ENCODE measurements around the gene XAB2. TPM values are rescaled to one million over a fixed set of nuclear protein-coding genes. Genes with fewer than 3 reads are reported as not detected.
"Not testable (repeated sequence)": the region's sequence is repeated elsewhere in the genome, so short reads cannot be mapped to it uniquely, and the experiment has no call there.

Gene XAB2
- total RNA-seq, 4 donors from 2014 or later: 29.6 to 51.2 (median 31.1) TPM

DNA sequence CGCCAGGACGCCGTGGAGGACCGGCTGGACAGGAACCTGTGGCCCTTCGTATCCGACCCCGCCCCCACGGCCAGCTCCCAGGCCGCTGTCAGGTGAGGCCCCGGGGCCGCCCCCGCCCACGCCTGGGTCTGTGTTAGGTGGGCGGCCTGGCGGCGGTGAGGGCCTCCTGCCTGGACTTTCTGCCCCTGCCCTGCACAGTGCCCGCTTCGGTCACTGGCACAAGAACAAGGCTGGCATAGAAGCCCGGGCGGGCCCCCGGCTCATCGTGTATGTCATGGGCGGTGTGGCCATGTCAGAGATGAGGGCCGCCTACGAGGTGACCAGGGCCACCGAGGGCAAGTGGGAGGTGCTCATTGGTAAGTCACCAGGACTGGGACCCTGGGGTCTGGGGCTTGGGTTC is 17.8 kb upstream of the XAB2 start:
- Histone ChIP-seq H3K27me3 (peaks cover 0 to 2% (median 0%) of the 10 kb centered on the region in 3 donors), H3K4me1 (no peaks in the 10 kb centered on the region), H3K27ac (no peak overlapping the region), H3K4me3 (no peak overlapping the region), H3K36me3 (no peaks in the 10 kb centered on the region), H3K9me3 (no peaks in the 10 kb centered on the region)
- DNase-seq (no peak), ATAC-seq (no peak)
- in situ Hi-C loops (cut with MboI; ENCODE audit: low sequenced_read_pairs in 4 of 4) (no loop called here), intact Hi-C loops (cut with DNase I; ENCODE audit: low total_unique reads) (no loop called here)
- TF ChIP-seq POLR2A (IDR thresholded peaks at IDR 0.05): no peak
- TF ChIP-seq, protein P1, sequence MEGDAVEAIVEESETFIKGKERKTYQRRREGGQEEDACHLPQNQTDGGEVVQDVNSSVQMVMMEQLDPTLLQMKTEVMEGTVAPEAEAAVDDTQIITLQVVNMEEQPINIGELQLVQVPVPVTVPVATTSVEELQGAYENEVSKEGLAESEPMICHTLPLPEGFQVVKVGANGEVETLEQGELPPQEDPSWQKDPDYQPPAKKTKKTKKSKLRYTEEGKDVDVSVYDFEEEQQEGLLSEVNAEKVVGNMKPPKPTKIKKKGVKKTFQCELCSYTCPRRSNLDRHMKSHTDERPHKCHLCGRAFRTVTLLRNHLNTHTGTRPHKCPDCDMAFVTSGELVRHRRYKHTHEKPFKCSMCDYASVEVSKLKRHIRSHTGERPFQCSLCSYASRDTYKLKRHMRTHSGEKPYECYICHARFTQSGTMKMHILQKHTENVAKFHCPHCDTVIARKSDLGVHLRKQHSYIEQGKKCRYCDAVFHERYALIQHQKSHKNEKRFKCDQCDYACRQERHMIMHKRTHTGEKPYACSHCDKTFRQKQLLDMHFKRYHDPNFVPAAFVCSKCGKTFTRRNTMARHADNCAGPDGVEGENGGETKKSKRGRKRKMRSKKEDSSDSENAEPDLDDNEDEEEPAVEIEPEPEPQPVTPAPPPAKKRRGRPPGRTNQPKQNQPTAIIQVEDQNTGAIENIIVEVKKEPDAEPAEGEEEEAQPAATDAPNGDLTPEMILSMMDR (IDR thresholded peaks at IDR 0.05 in 4 of 5, conservative IDR thresholded peaks at IDR 0.05 in 1 of 5): no peak

DNA sequence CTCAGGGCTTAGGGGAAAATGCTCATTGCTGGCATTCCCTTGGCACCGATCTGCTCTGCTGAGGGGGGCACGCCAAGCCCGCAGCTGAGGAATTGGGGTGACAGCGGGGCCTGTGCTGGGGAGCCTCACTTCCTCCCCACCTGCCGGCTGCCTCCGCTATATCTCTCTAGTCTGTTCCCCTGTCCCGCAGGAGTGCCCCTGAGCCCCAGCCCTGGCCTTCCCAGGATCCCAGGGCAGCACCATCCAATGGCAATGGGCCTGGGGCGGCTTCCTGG is 17.0 kb upstream of the XAB2 start:
- ATAC-seq: no peak
- Histone ChIP-seq H3K9me3 (no peaks in the 10 kb centered on the region), H3K4me3 (no peak overlapping the region), H3K27ac (no peak overlapping the region), H3K27me3 (peaks cover 0 to 2% (median 0%) of the 10 kb centered on the region in 3 donors), H3K4me1 (no peaks in the 10 kb centered on the region), H3K36me3 (no peaks in the 10 kb centered on the region)
- in situ Hi-C loops (cut with MboI; ENCODE audit: low sequenced_read_pairs in 4 of 4): no loop called here
- intact Hi-C loops (cut with DNase I; ENCODE audit: low total_unique reads): no loop called here
- no peak for TF ChIP-seq POLR2A (IDR thresholded peaks at IDR 0.05)
- TF ChIP-seq, protein P1 (IDR thresholded peaks at IDR 0.05 in 4 of 5, conservative IDR thresholded peaks at IDR 0.05 in 1 of 5): no peak
- DNase-seq: no peak

DNA sequence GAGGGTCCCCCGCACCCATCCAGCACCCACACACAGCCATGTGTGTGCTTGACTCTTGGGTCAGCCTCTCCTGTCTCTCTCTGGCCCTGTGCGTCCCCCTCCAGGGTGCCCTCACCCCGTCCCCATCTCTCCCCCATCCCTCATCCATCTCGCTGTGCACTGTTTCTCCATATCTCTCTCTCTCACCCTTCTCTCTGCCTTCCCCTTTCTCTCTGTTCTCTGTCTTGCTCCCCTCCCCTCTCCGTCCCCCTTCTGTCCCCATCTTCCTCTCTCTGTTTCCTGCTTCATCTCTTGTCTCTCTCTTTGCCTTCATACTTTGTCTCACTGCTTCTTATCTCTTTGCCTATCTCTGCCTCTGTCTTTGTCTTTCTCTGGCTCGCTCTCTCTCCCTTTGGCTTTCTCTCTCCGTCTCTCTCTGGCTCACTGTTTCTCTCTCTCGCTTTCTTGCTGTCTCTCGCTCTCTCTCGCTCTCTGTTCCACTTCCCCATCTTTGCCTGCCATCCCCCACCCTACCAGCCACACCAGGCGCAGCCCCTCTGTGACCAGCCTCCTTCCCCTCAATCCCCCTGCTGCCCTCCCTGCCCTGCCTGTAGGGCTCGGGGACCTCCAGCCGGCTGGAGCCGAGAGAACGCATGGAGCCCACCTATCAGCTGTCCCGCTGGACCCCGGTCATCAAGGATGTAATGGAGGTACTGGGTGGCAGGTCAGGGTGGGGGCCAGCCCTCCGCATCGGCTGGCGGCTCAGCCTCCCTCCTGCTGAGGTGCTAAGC is 16.5 kb upstream of the XAB2 start:
- intact Hi-C loops (cut with DNase I; ENCODE audit: low total_unique reads): no loop called here
- in situ Hi-C loops (cut with MboI; ENCODE audit: low sequenced_read_pairs in 4 of 4): no loop called here
- TF ChIP-seq, protein P1 (IDR thresholded peaks at IDR 0.05 in 4 of 5, conservative IDR thresholded peaks at IDR 0.05 in 1 of 5): no peak
- no peak for TF ChIP-seq POLR2A (IDR thresholded peaks at IDR 0.05)
- no peaks in the 10 kb centered on the region for H3K4me1 ChIP-seq
- H3K9me3 ChIP-seq: no peaks in the 10 kb centered on the region
- H3K4me3 ChIP-seq: no peak overlapping the region
- no peak for DNase-seq
- H3K27ac ChIP-seq: no peak overlapping the region
- H3K27me3 ChIP-seq: peaks cover 0 to 2% (median 0%) of the 10 kb centered on the region in 3 donors
- H3K36me3 ChIP-seq: no peaks in the 10 kb centered on the region
- ATAC-seq: no peak

DNA sequence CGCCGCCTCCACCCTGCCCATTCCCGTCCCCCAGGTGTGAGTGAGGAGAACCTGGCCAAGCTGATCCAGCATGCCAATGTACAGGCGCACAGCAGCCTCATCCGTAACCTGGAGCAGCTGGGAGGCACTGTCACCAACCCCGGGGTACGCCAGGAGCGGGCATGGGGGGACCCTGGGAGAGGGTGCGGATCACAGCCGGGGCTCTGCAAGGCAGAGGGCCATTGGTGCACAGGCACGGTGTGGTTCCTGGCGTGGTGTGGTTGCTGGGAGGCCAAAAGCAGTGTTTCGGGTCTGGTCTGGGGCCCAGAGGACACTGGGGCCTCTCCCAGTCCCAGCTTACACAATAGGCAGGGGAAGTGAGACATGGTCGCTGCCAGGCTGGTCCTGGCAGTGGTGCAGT is 15.8 kb upstream of the XAB2 start:
- ATAC-seq: no peak
- Histone ChIP-seq H3K4me1 (no peaks in the 10 kb centered on the region), H3K9me3 (no peaks in the 10 kb centered on the region), H3K4me3 (no peak overlapping the region), H3K27me3 (peaks cover 0 to 2% (median 0%) of the 10 kb centered on the region in 3 donors), H3K36me3 (no peaks in the 10 kb centered on the region), H3K27ac (no peak overlapping the region)
- DNase-seq: no peak
- intact Hi-C loops (cut with DNase I; ENCODE audit: low total_unique reads) (no loop called here), in situ Hi-C loops (cut with MboI; ENCODE audit: low sequenced_read_pairs in 4 of 4) (no loop called here)
- TF ChIP-seq, protein P1 (IDR thresholded peaks at IDR 0.05 in 4 of 5, conservative IDR thresholded peaks at IDR 0.05 in 1 of 5): no peak
- no peak for TF ChIP-seq POLR2A (IDR thresholded peaks at IDR 0.05)

DNA sequence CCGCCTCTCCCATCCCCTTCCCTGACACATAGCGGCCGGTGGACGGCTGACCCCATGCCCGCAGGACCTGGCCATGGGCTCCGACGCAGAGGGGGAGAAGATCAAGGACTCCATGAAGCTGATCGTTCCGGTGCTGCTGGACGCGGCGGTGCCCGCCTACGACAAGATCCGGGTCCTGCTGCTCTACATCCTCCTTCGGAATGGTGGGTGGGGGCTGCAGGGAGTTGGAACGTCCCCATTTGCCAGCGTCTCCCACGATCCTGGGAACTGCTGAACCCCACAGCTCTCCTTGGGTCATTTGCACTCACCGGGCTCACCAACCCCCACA is 15.2 kb upstream of the XAB2 start:
- H3K9me3 ChIP-seq: no peaks in the 10 kb centered on the region
- ATAC-seq (no peak), DNase-seq (no peak)
- intact Hi-C loops (cut with DNase I; ENCODE audit: low total_unique reads): no loop called here
- no peak overlapping the region for H3K4me3 ChIP-seq
- TF ChIP-seq, protein P1 (IDR thresholded peaks at IDR 0.05 in 4 of 5, conservative IDR thresholded peaks at IDR 0.05 in 1 of 5): no peak
- no peak for TF ChIP-seq POLR2A (IDR thresholded peaks at IDR 0.05)
- no peaks in the 10 kb centered on the region for H3K36me3 ChIP-seq
- no peak overlapping the region for H3K27ac ChIP-seq
- in situ Hi-C loops (cut with MboI; ENCODE audit: low sequenced_read_pairs in 4 of 4): no loop called here
- H3K27me3 ChIP-seq: peaks cover 0 to 2% (median 0%) of the 10 kb centered on the region in 3 donors
- H3K4me1 ChIP-seq: no peaks in the 10 kb centered on the region

DNA sequence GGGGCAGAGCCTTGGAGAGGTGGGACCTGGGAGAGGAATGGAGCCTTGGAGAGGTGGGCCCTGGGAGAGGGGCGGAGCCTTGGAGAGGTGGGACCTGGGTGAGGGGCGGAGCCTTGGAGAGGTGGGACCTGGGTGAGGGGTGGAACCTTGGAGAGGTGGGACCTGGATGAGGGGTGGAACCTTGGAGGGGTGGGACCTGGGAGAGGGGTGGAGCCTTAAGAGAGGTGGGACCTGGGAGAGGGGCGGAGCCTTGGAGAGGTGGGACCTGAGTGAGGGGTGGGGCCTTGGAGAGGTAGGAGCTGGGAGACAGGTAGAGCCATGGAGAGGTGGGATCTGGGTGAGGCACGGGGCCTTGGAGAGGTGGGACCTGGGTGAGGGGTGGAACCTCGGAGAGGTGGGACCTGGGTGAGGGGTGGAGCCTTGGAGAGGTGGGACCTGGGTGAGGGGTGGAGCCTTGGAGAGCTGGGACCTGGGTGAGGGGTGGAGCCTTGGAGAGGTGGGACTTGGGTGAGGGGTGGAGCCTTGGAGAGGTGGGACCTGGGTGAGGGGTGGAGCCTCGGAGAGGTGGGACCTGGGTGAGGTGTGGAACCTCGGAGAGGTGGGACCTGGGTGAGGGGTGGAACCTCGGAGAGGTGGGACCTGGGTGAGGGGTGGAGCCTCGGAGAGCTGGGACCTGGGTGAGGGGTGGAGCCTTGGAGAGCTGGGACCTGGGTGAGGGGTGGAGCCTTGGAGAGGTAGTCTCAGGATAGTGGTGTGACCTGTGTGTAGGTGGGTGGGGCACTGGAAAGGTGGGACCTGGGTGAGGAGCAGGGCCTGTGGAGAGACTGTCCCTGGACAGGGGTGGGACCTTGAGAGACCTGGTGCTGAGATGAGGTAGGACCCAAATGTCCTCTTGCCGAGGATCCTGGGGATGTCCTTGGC is 14.5 kb upstream of the XAB2 start:
- H3K36me3 ChIP-seq; H3K4me1 ChIP-seq; H3K27ac ChIP-seq; in situ Hi-C loops (cut with MboI; ENCODE audit: low sequenced_read_pairs in 4 of 4); H3K27me3 ChIP-seq; ATAC-seq; H3K9me3 ChIP-seq; DNase-seq; intact Hi-C loops (cut with DNase I; ENCODE audit: low total_unique reads); H3K4me3 ChIP-seq: not testable (repeated sequence)
